G401.6 (cell line): ENCODE data around the gene IGSF21.

Experiments used
- FAIRE-seq: peaks from 2 replicates; lab custom pipeline; 2012; peaks lifted over from hg19 to GRCh38; lab: Jason Lieb, UNC

IGSF21 gene

DNA sequence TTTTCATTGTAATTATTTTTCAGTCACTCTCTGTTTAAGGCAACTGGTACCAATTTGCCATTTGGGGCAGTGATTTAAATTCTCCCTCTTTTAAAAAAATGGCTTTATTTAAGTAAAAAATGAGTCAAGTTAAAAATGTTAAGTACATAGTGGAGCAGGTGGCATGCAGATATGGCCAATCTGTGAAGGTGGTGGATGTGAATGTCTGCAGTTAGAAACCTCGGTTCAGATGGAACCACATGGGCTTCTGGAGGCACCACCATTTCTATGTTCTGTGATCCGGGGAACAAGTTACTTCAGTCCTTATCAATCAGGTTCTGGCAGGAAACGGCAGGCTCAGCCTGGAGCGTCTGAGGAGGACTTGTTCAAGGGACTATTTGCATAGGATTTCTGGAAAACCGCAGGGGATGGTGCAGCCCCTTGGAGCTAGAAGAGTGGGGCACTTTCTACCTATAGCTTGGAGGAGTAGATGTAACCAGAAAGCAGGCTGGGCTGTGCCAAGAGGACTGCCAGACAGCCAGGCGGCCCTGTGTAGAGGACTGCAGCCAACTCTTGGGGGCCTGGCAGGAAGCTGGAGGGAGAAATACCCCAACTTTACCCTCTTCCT, 12.3 kb downstream of the IGSF21 start:
- no peak for FAIRE-seq

GRCh38 chr1:18120638-18121037, 13.0 kb downstream of the IGSF21 start:
- FAIRE-seq, result no peak

DNA sequence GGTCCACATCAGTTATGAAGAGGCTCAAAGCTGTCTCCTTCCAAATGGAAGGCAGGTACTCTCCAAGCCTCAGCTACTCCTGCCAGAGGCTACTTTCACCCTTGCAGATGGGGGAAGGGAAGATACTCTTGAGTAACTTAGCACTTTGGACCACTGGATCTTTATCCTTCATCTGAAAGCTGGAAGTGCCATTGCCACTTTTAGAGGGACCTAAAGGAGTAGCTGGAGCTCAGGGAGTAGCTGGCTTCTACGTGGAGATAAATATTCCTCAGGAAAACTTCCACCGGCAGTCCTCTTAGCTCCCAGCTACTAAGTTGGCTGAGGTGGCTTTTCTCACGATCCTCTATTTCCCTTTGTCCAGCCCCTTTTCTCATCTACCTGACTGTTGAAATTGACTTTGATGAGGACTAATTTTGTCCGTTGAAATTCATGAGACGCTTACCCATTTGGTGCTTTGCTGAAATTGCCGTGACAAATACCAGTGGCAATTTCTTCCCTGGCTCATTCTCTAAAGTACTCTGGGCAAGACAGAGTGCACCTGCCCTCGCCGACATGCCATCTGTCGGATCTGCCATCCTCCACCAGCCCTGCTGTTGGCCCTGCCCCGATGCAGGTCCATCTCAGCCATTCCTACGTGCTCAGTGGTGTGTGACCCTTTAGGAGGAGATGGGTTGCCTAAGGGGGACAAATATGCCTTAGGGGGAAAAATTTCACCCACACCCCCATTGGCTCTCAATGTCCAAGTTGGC, 13.6 kb downstream of the IGSF21 start:
- no peak for FAIRE-seq

- FAIRE-seq, result no peak
Measured at GRCh38 chr1:18123467-18123992, 15.9 kb downstream of the IGSF21 start.

GRCh38 chr1:18124977-18125376, 17.4 kb downstream of the IGSF21 start:
- no peak for FAIRE-seq

DNA sequence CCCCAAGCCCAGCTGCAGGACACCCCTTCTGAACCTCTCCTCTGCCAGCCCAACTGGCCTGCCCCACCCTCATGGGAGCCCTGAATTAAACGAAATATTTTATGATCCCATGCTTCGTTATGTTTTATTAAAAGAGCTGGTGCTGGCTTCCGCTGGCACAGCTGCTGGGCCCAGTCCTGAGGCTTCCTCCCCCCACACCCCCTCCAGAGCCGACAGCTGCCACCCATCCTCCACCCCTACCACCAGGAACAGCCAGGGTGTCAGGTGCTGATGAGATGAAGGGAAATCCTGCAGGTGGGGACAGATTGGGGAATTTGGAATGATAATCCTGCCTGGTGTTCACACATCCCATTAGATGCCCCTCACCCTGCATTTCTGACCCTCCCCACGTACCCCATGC, 19.0 kb downstream of the IGSF21 start:
- FAIRE-seq, result no peak

DNA sequence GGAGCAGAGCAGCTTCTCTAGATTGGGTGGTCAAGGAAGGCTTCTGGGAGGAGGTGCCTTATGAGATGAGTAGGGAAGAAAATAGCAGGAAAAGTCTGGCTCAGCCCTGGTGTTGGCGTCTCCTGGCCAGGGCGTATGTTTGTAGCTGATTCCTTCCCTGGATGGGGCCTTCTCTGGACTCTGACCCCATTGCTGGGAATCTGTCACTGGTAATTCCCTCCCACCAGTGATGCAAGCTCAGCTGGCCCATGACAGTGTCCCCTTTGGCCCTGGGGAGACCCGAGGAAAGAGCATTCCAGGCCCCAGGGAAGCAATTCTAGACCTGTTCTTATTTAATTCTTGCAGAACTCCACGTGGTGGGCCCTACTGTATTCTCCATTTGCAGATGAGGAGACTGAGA, 20.7 kb downstream of the IGSF21 start:
- no peak for FAIRE-seq

- FAIRE-seq, result no peak
Measured at GRCh38 chr1:18130356-18130755, 22.8 kb downstream of the IGSF21 start.

GRCh38 chr1:18132022-18132710, 24.6 kb downstream of the IGSF21 start:
- FAIRE-seq, result no peak

DNA sequence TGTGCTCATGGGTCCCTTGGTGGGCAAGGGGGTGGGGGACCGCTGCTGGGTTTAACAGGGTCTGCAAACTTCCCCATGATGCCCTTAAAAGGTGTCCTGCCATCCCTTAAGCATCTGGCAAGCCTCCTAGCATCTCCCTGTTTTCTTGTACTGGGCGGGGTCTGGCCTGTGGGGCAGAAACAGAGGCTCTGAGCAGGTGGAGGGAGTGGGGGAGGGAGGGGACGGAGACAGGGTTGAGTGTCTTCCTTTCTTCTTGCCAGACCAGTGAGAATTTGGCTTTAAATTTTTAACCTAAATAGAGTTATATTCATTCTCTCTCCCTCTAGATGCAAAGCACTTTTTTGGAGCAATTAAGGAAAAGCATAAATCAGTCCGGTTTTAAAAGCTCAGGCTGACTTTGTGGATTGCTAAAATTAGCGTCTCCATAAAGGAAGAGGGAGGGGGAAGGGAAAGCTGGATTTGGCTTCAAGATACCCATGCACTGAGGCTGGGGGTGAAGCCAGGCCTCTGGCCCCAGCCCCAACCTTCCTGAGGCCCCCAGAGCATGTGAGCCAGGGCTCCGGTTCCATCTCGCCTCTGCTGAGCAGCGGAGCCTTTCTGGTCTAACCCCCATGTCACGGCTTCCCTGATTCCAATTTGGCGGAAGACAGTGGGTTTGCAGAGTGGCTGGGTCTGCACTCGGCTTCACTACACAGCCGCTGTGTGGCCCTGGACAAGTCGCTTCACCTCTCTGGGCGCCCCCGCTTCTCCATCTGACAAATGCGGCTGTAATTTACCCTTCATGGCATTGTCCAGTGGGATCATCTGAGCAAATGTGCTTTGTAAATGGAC, 25.3 kb downstream of the IGSF21 start:
- no peak for FAIRE-seq

DNA sequence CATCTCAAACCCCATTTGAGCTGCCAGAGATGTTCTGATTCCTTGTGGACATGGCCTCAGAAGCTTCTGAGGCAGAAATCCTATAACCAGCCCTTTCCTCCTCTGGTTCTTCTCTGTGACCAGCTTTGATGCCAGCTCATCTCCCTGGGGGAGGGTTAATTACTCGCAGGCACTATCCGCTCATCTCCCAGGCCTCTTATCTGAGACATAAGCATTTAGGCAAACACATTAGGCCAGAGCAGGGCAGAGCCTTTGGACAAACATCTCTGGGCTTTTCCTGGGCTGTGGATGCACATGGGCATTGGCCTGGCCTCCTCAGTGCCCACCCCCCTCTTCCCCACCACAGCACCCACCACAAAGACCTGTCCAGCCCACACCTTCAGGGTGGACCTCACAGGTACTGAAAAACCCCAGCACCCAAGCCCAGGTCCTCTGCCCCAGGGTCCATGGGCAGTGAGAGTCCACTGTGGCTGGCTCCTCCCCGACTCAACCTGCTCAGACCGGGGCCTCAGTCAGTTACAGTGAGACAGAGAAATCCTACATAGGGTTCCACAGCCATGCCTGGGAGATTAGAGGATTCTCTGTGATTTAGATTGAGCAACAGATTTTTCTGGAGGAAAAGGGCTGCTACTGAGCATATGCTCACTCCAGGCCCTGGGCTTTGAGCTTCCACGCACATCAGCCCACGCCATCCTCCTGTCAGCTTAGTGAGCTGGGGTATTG, 26.9 kb downstream of the IGSF21 start:
- FAIRE-seq, result no peak

DNA sequence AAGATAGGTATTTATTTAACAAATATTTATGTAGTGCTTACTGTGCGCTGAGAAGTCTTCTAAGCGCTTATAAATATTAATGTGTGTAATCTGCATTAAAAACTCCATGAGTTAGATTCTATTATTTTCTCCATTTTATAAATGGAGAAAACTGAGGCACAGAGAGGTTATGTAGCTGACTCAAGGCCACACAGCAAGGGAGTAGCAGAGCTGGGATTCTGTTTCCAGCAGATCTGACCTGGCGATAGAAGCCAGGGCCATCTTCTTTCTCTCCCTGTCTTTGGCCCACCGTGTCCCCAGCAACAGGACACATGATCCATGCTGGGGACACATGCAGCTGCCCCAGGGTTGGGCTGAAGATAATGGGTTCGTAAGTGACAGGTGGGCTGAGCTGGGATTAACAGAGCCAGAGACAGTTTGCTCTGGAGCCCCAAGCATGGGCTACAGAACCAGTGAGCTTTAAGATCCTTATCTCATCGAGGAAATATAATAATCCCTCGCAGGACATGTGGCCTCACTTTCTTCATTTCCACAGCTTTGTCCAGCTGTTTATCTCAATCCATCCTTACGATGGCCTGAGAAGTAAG, 30.3 kb downstream of the IGSF21 start:
- no peak for FAIRE-seq

- FAIRE-seq, result no peak
Measured at GRCh38 chr1:18139198-18139981, 31.8 kb downstream of the IGSF21 start.

GRCh38 chr1:18140411-18140810, 32.8 kb downstream of the IGSF21 start:
- FAIRE-seq, result no peak

DNA sequence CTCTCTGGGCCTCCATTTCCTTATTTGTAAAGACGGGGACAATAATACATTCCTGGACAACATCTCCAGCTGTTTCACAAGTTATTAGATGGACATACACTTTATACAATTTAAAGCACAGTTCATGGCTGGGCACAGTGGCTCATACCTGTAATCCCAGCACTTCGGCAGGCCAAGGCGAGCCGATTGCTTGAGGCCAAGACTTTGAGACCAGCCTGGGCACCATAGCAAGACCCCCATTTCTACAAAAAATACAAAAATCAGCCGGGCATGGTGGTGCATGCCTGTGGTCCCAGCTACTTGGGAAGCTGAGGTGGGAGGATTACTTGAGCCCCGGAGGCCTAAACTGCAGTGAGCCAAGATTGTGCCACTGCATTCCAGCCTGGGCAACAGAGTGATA, 34.1 kb downstream of the IGSF21 start:
- FAIRE-seq, result no peak

GRCh38 chr1:18142471-18142870, 34.9 kb downstream of the IGSF21 start:
- no peak for FAIRE-seq

DNA sequence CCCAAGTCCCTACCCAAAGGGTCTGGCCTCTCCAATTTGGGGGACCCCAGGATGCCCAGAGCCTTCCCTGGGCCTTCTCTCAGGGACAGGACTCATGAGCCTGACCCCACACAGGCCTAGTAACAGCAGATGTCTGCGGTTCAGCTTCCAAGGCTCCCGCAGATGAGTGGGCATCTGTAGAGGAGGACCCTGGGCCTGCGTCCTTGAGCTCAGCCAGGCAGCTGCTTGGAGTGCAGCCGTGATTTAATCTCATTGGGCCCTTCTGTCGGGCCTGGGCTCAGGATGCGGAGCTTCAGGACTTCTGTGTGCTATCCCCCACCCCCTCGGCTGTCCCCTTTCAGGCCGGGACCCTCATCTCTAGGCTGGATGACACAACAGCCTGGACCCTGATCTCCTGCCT, 35.4 kb downstream of the IGSF21 start:
- no peak for FAIRE-seq

- no peak for FAIRE-seq
Measured at GRCh38 chr1:18144062-18144461, 36.5 kb downstream of the IGSF21 start.

DNA sequence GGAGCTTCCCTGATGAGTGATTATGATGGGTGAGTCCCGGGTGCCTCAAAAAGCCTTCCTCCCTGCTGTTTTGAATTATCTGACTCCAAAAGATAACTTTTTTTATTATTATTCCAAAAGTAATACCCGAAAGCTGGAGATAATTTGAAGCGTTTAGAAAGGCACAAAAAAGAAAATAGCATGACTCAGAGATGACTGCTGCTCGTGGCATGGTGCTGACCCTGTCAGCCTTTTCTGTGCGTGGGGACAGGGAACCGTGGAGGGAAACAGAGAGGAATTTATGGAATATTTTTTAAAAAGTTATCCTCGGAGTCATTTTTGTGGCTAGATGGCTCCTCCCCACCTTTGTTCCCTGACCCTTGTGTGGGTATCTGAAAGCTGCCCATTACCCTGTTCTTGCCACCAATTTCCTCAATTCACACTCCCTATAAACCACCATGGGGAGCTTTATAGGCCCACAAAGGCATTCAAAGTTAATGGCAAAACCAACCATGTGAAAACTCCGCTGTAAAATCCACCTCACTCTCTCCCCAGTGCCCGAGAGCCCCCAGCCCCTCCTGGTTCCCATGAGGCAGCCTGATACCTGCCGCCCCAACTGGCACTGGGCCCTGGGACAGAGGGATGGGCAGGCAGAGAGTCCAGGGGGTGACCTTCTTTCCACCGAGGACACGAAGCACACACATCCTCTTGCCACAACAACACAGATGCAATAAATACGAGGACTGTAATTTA, 37.5 kb downstream of the IGSF21 start:
- no peak for FAIRE-seq
